ENCODE data around the gene SLX4IP. TPM values are rescaled to one million over a fixed set of nuclear protein-coding genes. Genes with fewer than 3 reads are reported as not detected.

Gene SLX4IP
- total and polyA plus RNA-seq, 2 of the 13 experiments (the other 11 are each of a cell fraction or from before 2014, with no cell fraction given) = 3.6 to 7.3 TPM

- TF ChIP-seq PHF5A (CRISPR knock-in tag; IDR thresholded peaks at IDR 0.05; ENCODE audit: low read depth, unreplicated experiment) (no peak), ZNF138 (CRISPR knock-in tag; IDR thresholded peaks at IDR 0.05; ENCODE audit: low read depth) (peak; percentile 81), CAMTA2 (CRISPR knock-in tag; IDR thresholded peaks at IDR 0.05; ENCODE audit: borderline replicate concordance) (peak; percentile 84), ZFP91 (CRISPR knock-in tag; IDR thresholded peaks at IDR 0.05; ENCODE audit: borderline replicate concordance) (peak; percentile 84), NR2F1 (CRISPR knock-in tag; IDR thresholded peaks at IDR 0.05) (no peak; a peak in 1 of 4 replicates), ZNF691 (CRISPR knock-in tag; IDR thresholded peaks at IDR 0.05; ENCODE audit: borderline replicate concordance, low read depth) (peak; percentile 75), MLX (CRISPR knock-in tag; IDR thresholded peaks at IDR 0.05) (peak; percentile 56; the same call in 1 of the 2 replicates), ZNF317 (CRISPR knock-in tag; IDR thresholded peaks at IDR 0.05) (no peak; the same call in 1 of the 2 replicates), JUND (CRISPR knock-in tag; IDR thresholded peaks at IDR 0.05) (peak; percentile 10; the same call in 1 of the 2 replicates), ZNF18 (CRISPR knock-in tag; IDR thresholded peaks at IDR 0.05; ENCODE audit: insufficient replicate concordance) (peak; percentile 25), SKI (IDR thresholded peaks at IDR 0.05; ENCODE audit: partially characterized antibody) (peak; percentile 35), ZNF749 (CRISPR knock-in tag; IDR thresholded peaks at IDR 0.05; ENCODE audit: borderline replicate concordance) (peak; percentile 24; the same call in 1 of the 2 replicates), HHEX (CRISPR knock-in tag; IDR thresholded peaks at IDR 0.05) (no peak), ZSCAN12 (CRISPR knock-in tag; IDR thresholded peaks at IDR 0.05) (0 out of 2 replicates have a peak, but pooled peaks have one; percentile 65), ZNF563 (CRISPR knock-in tag; IDR thresholded peaks at IDR 0.05) (peak; percentile 79; the same call in 1 of the 2 replicates), CENPX (CRISPR knock-in tag; IDR thresholded peaks at IDR 0.05) (no peak), MAFF (IDR thresholded peaks at IDR 0.05; ENCODE audit: low read depth, low read length) (no peak), NFRKB (IDR thresholded peaks at IDR 0.05) (no peak), ZNF33A (CRISPR knock-in tag; IDR thresholded peaks at IDR 0.05; ENCODE audit: borderline replicate concordance) (0 out of 2 replicates have a peak, but pooled peaks have one; percentile 62), FOXO1 (CRISPR knock-in tag; IDR thresholded peaks at IDR 0.05) (no peak), SP5 (CRISPR knock-in tag; IDR thresholded peaks at IDR 0.05; ENCODE audit: borderline replicate concordance, low read depth) (peak; percentile 53; the same call in 1 of the 2 replicates), NFATC3 (CRISPR knock-in tag; IDR thresholded peaks at IDR 0.05) (no peak), ZIK1 (CRISPR knock-in tag; IDR thresholded peaks at IDR 0.05; ENCODE audit: borderline replicate concordance, low read depth) (no peak), ZNF331 (CRISPR knock-in tag; IDR thresholded peaks at IDR 0.05) (0 out of 2 replicates have a peak, but pooled peaks have one; percentile 37)
Observed at GRCh38 chr20:10673842-10674683, 239.0 kb downstream of the SLX4IP start, which contains the start of gene JAG1 (continued).
